BLaER1 (cell line): ENCODE results near the gene FBLN1.

ENCODE experiments used
- H3K27ac ChIP-seq: shearing (Covaris generic); formaldehyde crosslinking; 2 replicates; pipeline ENCODE4 v1.8.1; 2022
- H3K27me3 ChIP-seq: shearing (Covaris generic); formaldehyde crosslinking; 2 replicates; pipeline ENCODE4 v1.8.1; 2022
- H3K36me3 ChIP-seq: shearing (Covaris generic); formaldehyde crosslinking; 2 replicates; pipeline ENCODE4 v1.8.1; 2022
- H3K4me1 ChIP-seq: shearing (Covaris generic); formaldehyde crosslinking; 2 replicates; pipeline ENCODE4 v1.8.1; 2022
- H3K4me2 ChIP-seq: shearing (Covaris generic); formaldehyde crosslinking; 2 replicates; pipeline ENCODE4 v1.8.1; 2022
- H3K4me3 ChIP-seq: shearing (Covaris generic); formaldehyde crosslinking; 2 replicates; pipeline ENCODE4 v1.8.1; 2022
- H3K9ac ChIP-seq: shearing (Covaris generic); formaldehyde crosslinking; 2 replicates; pipeline ENCODE4 v1.8.1; 2022
- H3K9me3 ChIP-seq: shearing (Covaris generic); formaldehyde crosslinking; 2 replicates; pipeline ENCODE4 v1.8.1; 2022
- H4K20me1 ChIP-seq: shearing (Covaris generic); formaldehyde crosslinking; 2 replicates; pipeline ENCODE4 v1.8.1; 2022
- Cebpa-rat ChIP-seq: shearing (Covaris generic); IDR thresholded peaks from 2 replicates; pipeline ENCODE4 v1.8.1; 2022

FBLN1 gene, protein sequence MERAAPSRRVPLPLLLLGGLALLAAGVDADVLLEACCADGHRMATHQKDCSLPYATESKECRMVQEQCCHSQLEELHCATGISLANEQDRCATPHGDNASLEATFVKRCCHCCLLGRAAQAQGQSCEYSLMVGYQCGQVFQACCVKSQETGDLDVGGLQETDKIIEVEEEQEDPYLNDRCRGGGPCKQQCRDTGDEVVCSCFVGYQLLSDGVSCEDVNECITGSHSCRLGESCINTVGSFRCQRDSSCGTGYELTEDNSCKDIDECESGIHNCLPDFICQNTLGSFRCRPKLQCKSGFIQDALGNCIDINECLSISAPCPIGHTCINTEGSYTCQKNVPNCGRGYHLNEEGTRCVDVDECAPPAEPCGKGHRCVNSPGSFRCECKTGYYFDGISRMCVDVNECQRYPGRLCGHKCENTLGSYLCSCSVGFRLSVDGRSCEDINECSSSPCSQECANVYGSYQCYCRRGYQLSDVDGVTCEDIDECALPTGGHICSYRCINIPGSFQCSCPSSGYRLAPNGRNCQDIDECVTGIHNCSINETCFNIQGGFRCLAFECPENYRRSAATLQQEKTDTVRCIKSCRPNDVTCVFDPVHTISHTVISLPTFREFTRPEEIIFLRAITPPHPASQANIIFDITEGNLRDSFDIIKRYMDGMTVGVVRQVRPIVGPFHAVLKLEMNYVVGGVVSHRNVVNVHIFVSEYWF

DNA sequence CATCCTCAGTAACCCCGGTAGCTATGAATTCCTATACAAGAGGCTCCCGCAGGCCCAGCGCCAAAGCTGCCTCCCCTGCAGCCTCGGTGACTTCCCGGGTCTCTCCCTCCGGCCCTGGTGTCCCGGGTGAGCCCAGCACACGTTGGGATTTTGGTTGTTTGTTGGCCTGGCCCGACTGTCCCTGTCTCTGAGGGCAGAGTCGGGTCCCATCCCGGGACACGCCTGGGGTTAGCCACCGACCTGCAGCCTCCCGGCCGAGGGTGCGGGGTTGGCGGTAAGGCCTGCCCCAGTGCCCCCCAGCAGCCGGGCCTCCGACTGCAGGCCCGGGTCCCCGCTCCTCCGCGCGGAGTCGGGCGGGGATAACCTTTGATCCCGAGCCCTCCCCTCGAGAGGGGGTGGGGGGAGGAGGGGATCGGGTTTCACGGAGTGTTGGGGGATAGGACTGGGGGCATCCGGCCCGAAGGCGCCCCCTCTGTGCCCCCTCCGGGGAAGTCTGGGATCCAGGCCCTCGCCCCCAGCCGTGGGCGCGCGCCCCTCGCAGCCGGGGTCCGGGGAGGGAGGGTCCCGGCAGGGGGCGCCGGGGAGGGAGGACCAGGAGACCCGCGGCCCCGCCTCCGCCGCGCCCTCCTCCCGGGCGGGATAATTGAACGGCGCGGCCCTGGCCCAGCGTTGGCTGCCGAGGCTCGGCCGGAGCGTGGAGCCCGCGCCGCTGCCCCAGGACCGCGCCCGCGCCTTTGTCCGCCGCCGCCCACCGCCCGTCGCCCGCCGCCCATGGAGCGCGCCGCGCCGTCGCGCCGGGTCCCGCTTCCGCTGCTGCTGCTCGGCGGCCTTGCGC is at the start of gene FBLN1:
TSS of gene FBLN1 (plus strand) at position 669 of the 835 bp plus-strand sequence. CDS start at position 772, 103 bp downstream.
- peak within 1 kb of the TSS; percentile 93 for H3K27ac ChIP-seq

DNA sequence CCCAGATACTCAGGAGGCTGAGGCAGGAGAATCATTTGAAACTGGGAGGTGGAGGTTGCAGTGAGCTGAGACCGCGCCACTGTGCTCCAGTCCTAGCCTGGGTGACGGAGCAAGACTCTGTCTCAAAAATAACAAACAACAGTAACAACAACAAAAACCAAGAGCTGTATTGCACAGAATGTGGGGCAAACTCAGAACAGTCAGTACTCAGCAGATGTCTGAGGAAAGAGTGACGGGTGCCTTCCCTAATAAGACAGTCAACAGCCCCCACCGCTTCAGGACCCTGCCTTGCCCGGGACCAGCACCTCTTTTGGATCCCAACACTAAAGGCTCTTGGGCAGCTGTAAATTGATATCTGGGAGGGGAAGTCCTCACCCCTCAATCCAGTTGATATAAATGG is 48.9 kb upstream of the FBLN1 start:
- no peaks in the 10 kb centered on the region for H3K36me3 ChIP-seq
- H3K4me1 ChIP-seq, result no peaks in the 10 kb centered on the region
- H3K4me2 ChIP-seq, result no peak overlapping the region
- H3K4me3 ChIP-seq, result no peak overlapping the region
- no peaks in the 10 kb centered on the region for H3K27me3 ChIP-seq
- no peak overlapping the region for H3K9ac ChIP-seq
- no peak for TF ChIP-seq Cebpa-rat
- no peaks in the 10 kb centered on the region for H4K20me1 ChIP-seq
- H3K9me3 ChIP-seq, result no peaks in the 10 kb centered on the region
- no peak overlapping the region for H3K27ac ChIP-seq

More for the DNA sequence above, at the start of gene FBLN1:
- Histone ChIP-seq H3K4me3 (peak within 1 kb of the TSS; percentile 83), H3K4me2 (peak within 1 kb of the TSS; percentile 99), H3K4me1 (peaks cover 60% of the 10 kb centered on the region), H3K9ac (peak within 1 kb of the TSS; percentile 85), H3K9me3 (no peaks in the 10 kb centered on the region), H3K36me3 (0 out of 2 replicates have a peak, but pooled peaks cover 2% of the 10 kb centered on the region), H4K20me1 (no peaks in the 10 kb centered on the region), H3K27me3 (no peaks in the 10 kb centered on the region)
- no peak for TF ChIP-seq Cebpa-rat

DNA sequence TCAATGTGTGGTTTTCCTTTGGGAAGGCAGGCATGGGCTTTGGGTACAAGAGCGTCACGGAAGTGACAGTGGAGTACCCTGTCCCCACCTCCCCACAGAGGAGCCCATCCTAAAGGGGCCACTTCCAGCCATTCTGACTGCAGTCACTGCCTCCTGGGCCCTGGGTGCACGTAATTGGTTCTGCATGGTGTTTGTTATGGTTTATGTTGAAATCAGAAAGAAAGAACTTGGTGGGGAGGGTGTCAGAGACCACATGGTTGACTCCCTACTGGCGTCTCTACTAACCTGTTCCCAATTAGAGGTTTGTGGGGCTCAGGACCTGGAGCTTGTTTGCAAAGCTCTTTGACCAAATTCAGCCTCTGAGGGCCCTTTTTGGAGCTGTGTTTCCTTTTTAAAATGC is 48.4 kb upstream of the FBLN1 start:
- no peaks in the 10 kb centered on the region for H3K36me3 ChIP-seq
- H4K20me1 ChIP-seq, result no peaks in the 10 kb centered on the region
- H3K9me3 ChIP-seq, result no peaks in the 10 kb centered on the region
- no peaks in the 10 kb centered on the region for H3K27me3 ChIP-seq
- no peak overlapping the region for H3K4me3 ChIP-seq
- H3K27ac ChIP-seq, result no peak overlapping the region
- H3K4me1 ChIP-seq, result no peaks in the 10 kb centered on the region
- no peak overlapping the region for H3K9ac ChIP-seq
- TF ChIP-seq Cebpa-rat, result no peak
- H3K4me2 ChIP-seq, result no peak overlapping the region

DNA sequence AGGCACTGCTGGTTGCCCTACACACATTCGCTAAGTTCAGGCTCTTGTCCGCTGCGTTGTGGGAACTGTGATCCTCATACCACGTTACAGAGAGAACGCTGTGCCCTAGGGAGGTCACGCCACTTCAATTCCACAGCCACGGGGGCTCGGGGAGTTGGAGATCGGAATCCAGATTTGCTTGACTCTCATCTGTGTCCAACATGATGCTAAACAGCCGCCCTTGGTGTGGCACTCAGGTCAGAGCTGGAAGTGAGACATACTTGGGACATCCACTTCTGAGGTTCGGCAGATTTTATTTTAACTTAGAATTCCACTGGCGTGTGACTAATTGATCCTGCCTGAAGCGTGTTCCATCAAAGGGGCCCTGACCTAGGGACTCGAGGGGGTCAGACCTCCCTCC is 47.5 kb upstream of the FBLN1 start:
- H3K4me1 ChIP-seq, result peaks cover 8% of the 10 kb centered on the region
- no peaks in the 10 kb centered on the region for H4K20me1 ChIP-seq
- H3K27me3 ChIP-seq, result no peaks in the 10 kb centered on the region
- no peak overlapping the region for H3K4me3 ChIP-seq
- TF ChIP-seq Cebpa-rat, result no peak
- no peaks in the 10 kb centered on the region for H3K9me3 ChIP-seq
- no peaks in the 10 kb centered on the region for H3K36me3 ChIP-seq
- no peak overlapping the region for H3K27ac ChIP-seq
- no peak overlapping the region for H3K4me2 ChIP-seq
- no peak overlapping the region for H3K9ac ChIP-seq

DNA sequence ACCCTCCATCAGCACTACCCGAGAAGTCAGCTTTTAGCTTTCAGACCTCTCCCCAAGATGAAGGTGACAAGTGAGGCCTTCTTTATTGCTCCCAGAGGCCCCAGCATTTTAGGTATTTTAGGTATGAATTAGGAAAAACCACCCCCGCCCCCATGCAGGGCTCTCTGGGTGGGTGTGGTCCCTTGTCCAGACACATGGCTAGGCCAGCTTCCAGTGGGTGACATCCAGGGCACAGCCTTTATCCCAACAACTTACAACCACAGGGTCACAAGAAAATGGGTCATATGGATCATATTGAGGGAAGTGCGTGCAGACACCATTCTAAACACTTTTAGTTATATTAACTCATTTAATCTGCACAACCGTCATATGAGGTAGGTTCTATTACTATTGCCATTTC is 47.1 kb upstream of the FBLN1 start:
- no peaks in the 10 kb centered on the region for H3K9me3 ChIP-seq
- H3K36me3 ChIP-seq, result no peaks in the 10 kb centered on the region
- TF ChIP-seq Cebpa-rat, result no peak
- H3K27ac ChIP-seq, result no peak overlapping the region
- H3K4me3 ChIP-seq, result no peak overlapping the region
- H4K20me1 ChIP-seq, result no peaks in the 10 kb centered on the region
- no peaks in the 10 kb centered on the region for H3K27me3 ChIP-seq
- H3K4me1 ChIP-seq, result peaks cover 12% of the 10 kb centered on the region
- no peak overlapping the region for H3K4me2 ChIP-seq
- no peak overlapping the region for H3K9ac ChIP-seq

DNA sequence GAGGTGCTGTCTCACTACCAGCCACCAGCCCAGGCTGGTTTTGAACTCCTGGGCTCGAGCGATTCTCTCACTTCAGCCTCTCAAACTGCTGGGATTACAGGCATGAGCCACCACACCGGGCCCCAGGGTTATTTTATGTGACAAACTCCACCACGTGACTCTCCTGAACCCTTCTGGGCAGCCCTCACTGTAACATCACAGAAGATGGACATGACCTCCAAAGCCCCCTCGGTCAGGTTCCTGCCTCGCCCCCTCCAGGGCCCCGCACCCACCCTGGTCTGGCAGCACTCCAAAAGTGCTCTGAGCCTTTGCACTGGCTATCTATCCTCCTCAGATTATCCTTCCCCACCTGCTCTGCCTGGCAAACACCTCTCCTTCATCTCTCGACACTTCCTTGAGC is 45.9 kb upstream of the FBLN1 start:
- Histone ChIP-seq H4K20me1 (no peaks in the 10 kb centered on the region), H3K4me3 (no peak overlapping the region), H3K27ac (no peak overlapping the region), H3K4me2 (no peak overlapping the region), H3K27me3 (no peaks in the 10 kb centered on the region), H3K4me1 (peaks cover 24% of the 10 kb centered on the region), H3K36me3 (no peaks in the 10 kb centered on the region), H3K9ac (no peak overlapping the region), H3K9me3 (no peaks in the 10 kb centered on the region)
- no peak for TF ChIP-seq Cebpa-rat

DNA sequence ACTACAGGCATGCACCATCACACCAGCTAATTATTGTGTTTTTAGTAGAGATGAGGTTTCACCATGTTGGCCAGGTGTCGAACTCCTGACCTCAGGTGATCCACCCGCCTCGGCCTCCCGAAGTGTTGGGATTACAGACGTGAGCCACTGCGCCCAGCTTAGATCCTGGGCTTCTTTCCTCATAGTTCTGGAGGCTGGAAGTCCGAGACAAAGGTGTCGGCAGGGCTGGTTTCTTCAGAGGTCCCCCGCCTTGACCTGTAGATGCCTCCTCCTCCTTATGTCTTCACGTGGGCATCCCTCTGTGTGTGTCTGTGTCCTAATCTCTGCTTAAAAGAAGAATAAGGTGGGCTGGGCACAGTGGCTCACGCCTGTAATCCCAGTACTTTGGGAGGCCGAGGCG is 44.2 kb upstream of the FBLN1 start:
- Histone ChIP-seq H3K9me3 (peaks cover 5% of the 10 kb centered on the region), H3K9ac (no peak overlapping the region), H3K4me3 (no peak overlapping the region), H3K4me1 (peaks cover 26% of the 10 kb centered on the region), H4K20me1 (no peaks in the 10 kb centered on the region), H3K36me3 (no peaks in the 10 kb centered on the region), H3K27ac (no peak overlapping the region), H3K4me2 (no peak overlapping the region), H3K27me3 (no peaks in the 10 kb centered on the region)
- TF ChIP-seq Cebpa-rat, result no peak

DNA sequence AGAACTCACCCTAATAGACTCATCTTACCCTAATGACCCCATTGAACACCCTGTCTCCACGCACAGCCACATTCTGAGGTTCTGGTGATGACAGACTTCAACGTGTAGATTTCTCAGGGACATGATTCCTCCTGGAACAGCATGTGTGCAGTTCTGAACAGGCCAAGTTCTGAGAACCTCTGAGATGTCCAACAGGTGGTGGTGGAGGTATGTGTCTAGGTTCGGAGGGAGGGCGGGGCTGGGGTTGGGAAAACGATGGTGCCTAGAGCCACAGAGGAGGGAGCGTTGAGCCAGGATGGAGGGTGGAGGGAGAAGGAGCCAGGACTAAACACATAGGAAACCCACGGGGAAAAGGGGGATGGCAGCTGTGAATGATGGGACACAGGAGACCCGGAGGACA is 43.4 kb upstream of the FBLN1 start:
- no peak overlapping the region for H3K4me2 ChIP-seq
- TF ChIP-seq Cebpa-rat, result no peak
- H3K4me3 ChIP-seq, result no peak overlapping the region

DNA sequence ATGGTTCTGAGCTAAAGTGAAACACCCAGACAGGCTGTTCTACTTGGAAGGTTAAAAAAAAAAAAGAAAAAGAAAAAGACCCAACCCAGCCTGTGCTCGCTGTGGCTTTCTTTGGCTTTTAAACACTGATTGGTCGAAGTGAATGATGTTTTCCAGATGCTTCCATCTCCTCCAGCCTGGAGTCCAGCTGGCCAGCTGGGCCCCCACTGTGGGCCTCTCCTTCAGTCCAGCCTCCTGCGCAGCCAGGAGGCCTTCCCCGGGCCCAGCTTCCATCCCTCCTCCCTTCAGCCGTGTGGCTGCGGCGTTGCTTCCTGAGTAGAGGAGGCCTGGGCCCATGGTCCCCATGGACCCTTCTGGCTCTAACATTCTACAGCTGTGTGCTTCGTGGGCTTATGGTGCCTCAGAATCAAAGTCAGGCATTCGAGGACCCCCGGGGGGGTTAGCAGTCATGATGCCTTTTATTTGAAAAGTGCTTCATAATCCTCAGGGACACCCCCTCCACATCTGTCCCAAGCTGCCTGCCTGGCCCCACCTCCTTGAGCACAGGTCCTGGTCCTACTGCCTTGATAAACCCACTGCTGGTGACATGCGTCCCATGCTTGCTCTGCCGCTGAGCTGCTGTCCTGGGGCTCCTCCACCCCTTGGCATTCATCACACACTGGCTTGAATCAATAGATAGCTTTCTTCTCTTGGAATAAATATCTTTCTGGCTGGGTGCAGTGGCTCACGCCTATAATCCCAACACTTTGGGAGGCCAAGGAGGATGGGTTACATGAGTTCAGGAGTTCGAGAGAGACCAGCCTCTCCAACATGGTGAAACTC is 42.2 kb upstream of the FBLN1 start:
- no peak for TF ChIP-seq Cebpa-rat
- H4K20me1 ChIP-seq, result no peaks in the 10 kb centered on the region

More for the DNA sequence above, 43.4 kb upstream of the FBLN1 start:
- Histone ChIP-seq H3K36me3 (no peaks in the 10 kb centered on the region), H3K4me1 (peaks cover 26% of the 10 kb centered on the region), H3K9me3 (peaks cover 10% of the 10 kb centered on the region), H3K27me3 (no peaks in the 10 kb centered on the region), H3K9ac (no peak overlapping the region), H3K27ac (no peak overlapping the region; the same call in 1 of the 2 replicates), H4K20me1 (no peaks in the 10 kb centered on the region)

More for the DNA sequence above, 42.2 kb upstream of the FBLN1 start:
- Histone ChIP-seq H3K27me3 (no peaks in the 10 kb centered on the region), H3K36me3 (no peaks in the 10 kb centered on the region), H3K9ac (peak overlapping the region; percentile 11; the same call in 1 of the 2 replicates), H3K9me3 (peaks cover 10% of the 10 kb centered on the region), H3K4me3 (no peak overlapping the region), H3K4me1 (peaks cover 26% of the 10 kb centered on the region), H3K4me2 (peak overlapping the region; percentile 73), H3K27ac (peak overlapping the region; percentile 50; the same call in 1 of the 2 replicates)
